Loucy (cell line): ENCODE measurements around the gene TBX21.

Experiments used
- H2AFZ ChIP-seq: fragments of 200-600 bp; sonication (generic); 2 replicates; pipeline ENCODE4 v1.6.0; 2016; ENCODE audit warnings: antibody characterized with exemption, mild to moderate bottlenecking, low read length, moderate library complexity
- H3F3A ChIP-seq: fragments of 200-600 bp; 2 replicates; pipeline ENCODE4 v1.6.0; 2016; ENCODE audit warnings: antibody characterized with exemption, low read depth, mild to moderate bottlenecking
- H3K27me3 ChIP-seq: fragments of 200-600 bp; sonication (generic); 2 replicates; pipeline ENCODE4 v1.6.1; 2014; ENCODE audit warnings: low read length, mild to moderate bottlenecking; ENCODE audit not compliant: insufficient read depth, poor library complexity, severe bottlenecking
- H3K36me3 ChIP-seq: fragments of 200-600 bp; sonication (generic); 2 replicates; pipeline ENCODE4 v1.6.1; 2016; ENCODE audit warnings: low read length; ENCODE audit not compliant: insufficient read depth
- H3K4me1 ChIP-seq: fragments of 200-600 bp; sonication (generic); 2 replicates; pipeline ENCODE4 v1.5.1; 2014; ENCODE audit warnings: low read length, mild to moderate bottlenecking; ENCODE audit not compliant: insufficient read depth, poor library complexity, severe bottlenecking
- H3K4me2 ChIP-seq: fragments of 200-600 bp; sonication (generic); 2 replicates; pipeline ENCODE4 v1.6.0; 2014; ENCODE audit warnings: antibody characterized with exemption, low read length, low read depth, mild to moderate bottlenecking; ENCODE audit not compliant: poor library complexity, severe bottlenecking
- H3K4me3 ChIP-seq: fragments of 200-600 bp; sonication (generic); 2 replicates; pipeline ENCODE4 v1.5.1; 2014; ENCODE audit warnings: low read length, mild to moderate bottlenecking, mixed read lengths; ENCODE audit not compliant: poor library complexity, severe bottlenecking
- H3K79me2 ChIP-seq: fragments of 200-600 bp; sonication (generic); 2 replicates; pipeline ENCODE4 v1.6.1; 2014; ENCODE audit warnings: low read length; ENCODE audit not compliant: insufficient read depth
- H3K9ac ChIP-seq: fragments of 200-600 bp; sonication (generic); 2 replicates; pipeline ENCODE4 v1.6.0; 2014; ENCODE audit warnings: mild to moderate bottlenecking, low read depth, low read length, moderate library complexity; ENCODE audit not compliant: poor library complexity, severe bottlenecking
- H3K9me2 ChIP-seq: fragments of 200-600 bp; sonication (generic); replicated peaks from 2 replicates; pipeline ENCODE4 v1.6.1; 2016; ENCODE audit warnings: low read depth, low read length, mixed read lengths
- H3K9me3 ChIP-seq: fragments of 200-600 bp; sonication (generic); 2 replicates; pipeline ENCODE4 v1.6.1; 2014; ENCODE audit warnings: mild to moderate bottlenecking, antibody characterized with exemption, low read length, low read depth; ENCODE audit not compliant: insufficient read depth
- H4K20me1 ChIP-seq: fragments of 200-600 bp; sonication (generic); 2 replicates; pipeline ENCODE4 v1.6.0; 2014; ENCODE audit warnings: antibody characterized with exemption, low read length, mild to moderate bottlenecking; ENCODE audit not compliant: insufficient read depth, poor library complexity, severe bottlenecking
- EZH2phosphoT487 ChIP-seq: fragments of 200-600 bp; IDR thresholded peaks from 2 replicates; pipeline ENCODE4 v1.6.1; 2018; ENCODE audit warnings: antibody characterized with exemption, mild to moderate bottlenecking, moderate library complexity, borderline replicate concordance
- TF ChIP-seq, protein P1 (sequence below): fragments of 200-600 bp; sonication (generic); conservative IDR thresholded peaks from 2 replicates; pipeline ENCODE4 v1.5.1; 2014; ENCODE audit warnings: mild to moderate bottlenecking, antibody characterized with exemption, low read length

Gene TBX21

DNA sequence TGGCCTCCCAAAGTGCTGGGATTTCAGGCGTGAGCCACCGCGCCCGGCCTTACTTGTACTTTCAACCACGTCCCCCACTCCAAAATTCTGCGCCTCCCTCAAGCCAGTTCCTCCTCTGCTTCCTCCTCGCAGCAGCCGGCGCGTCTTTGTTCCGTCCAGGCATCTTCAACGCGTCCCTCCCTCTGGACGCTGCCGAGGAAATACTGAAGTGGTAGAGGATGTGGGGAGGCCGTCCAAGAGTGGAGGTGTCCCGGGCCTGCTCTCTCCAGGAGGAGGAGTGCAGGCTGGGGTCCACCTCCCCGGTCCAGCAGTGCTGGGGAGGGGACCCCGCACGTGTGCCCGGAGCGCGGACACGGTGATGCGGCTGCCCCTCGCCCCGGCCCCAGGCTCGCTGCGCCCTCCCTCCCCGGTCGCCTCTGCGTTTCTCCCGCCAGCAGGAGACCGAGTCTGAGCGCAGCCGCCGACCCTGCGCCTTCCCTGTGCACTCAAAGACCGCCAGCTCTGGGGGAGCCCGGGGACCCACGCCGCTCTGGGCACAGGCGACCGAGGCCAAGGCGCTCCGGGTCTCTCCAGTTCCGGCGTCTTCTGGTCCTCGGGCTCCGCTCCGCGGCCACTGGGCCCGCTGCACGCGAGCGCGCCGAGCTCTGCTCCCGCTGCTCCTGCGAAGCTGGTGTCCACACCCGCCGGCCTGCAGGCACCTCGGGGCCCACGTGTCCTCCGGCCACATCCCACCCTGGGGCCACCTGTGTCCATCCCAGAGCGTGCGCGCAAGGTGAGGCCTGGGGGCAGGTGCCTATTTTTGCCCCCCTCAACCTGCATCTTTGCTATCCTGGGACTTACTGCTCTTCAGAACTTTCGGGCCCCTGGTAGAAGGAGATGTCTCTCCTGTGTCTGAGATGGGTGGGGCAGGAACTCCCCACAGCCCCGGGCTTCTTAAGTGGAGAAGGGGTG is 56.9 kb downstream of the TBX21 start:
- H2AFZ ChIP-seq, result no peak overlapping the region
- peaks cover 3% of the 10 kb centered on the region for H3K4me1 ChIP-seq
- H3K9me2 ChIP-seq, result no peaks in the 10 kb centered on the region
- no peaks in the 10 kb centered on the region for H3K9me3 ChIP-seq
- H3F3A ChIP-seq, result no peaks in the 10 kb centered on the region
- no peaks in the 10 kb centered on the region for H3K79me2 ChIP-seq
- H3K4me2 ChIP-seq, result no peak overlapping the region
- no peaks in the 10 kb centered on the region for H3K27me3 ChIP-seq
- H4K20me1 ChIP-seq, result no peaks in the 10 kb centered on the region
- no peak overlapping the region for H3K9ac ChIP-seq
- H3K4me3 ChIP-seq, result no peak overlapping the region
- no peaks in the 10 kb centered on the region for H3K36me3 ChIP-seq
- no peak for TF ChIP-seq EZH2phosphoT487
- TF ChIP-seq, protein P1, sequence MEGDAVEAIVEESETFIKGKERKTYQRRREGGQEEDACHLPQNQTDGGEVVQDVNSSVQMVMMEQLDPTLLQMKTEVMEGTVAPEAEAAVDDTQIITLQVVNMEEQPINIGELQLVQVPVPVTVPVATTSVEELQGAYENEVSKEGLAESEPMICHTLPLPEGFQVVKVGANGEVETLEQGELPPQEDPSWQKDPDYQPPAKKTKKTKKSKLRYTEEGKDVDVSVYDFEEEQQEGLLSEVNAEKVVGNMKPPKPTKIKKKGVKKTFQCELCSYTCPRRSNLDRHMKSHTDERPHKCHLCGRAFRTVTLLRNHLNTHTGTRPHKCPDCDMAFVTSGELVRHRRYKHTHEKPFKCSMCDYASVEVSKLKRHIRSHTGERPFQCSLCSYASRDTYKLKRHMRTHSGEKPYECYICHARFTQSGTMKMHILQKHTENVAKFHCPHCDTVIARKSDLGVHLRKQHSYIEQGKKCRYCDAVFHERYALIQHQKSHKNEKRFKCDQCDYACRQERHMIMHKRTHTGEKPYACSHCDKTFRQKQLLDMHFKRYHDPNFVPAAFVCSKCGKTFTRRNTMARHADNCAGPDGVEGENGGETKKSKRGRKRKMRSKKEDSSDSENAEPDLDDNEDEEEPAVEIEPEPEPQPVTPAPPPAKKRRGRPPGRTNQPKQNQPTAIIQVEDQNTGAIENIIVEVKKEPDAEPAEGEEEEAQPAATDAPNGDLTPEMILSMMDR, result no peak

DNA sequence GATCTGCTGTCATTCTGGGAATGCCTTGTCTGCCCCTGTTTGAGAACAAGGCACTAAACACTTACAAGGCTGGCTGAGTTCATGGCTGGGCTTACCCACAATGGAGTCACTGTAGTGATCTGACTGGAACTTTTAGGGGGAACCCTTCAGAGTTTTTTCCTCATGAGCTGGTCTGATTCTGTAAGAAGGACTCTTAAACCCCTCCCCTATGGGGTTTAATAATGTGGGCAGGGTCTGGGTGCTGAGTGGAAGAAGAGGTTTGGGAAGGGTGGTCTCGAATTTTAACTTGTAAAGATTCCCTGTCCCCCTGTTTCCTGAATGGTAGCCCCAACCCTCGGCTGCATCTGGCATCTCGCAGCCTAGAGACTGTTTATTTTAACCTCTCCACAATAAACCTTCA is 58.0 kb downstream of the TBX21 start:
- no peaks in the 10 kb centered on the region for H3F3A ChIP-seq
- peaks cover 3% of the 10 kb centered on the region for H3K4me1 ChIP-seq
- no peaks in the 10 kb centered on the region for H3K27me3 ChIP-seq

DNA sequence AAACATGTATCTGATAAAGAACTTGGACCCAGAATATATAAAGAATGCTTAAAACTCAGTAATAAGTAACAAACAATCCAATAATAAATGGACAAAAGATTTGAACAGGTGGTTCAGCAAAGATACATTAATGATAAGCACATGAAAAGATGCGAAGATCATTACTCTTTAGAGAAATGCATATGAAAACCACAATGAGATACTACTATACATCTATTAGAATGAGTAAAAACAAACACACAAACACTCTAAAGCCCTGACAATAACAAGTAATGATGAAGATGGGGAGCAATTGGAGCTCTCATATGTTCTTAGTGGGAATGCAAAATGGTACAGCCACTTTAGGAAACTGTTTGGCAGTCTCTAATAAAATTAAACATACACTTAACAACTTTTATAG is 59.4 kb downstream of the TBX21 start:
- Histone ChIP-seq H3K9me2 (no peaks in the 10 kb centered on the region), H3K4me3 (no peak overlapping the region), H3K79me2 (no peaks in the 10 kb centered on the region), H3K4me1 (peaks cover 3% of the 10 kb centered on the region), H4K20me1 (no peaks in the 10 kb centered on the region), H3K4me2 (no peak overlapping the region), H3F3A (no peaks in the 10 kb centered on the region), H3K36me3 (no peaks in the 10 kb centered on the region), H3K9me3 (no peaks in the 10 kb centered on the region), H3K9ac (no peak overlapping the region), H3K27me3 (no peaks in the 10 kb centered on the region), H2AFZ (no peak overlapping the region)
- no peak for TF ChIP-seq EZH2phosphoT487

More for the DNA sequence above, 58.0 kb downstream of the TBX21 start:
- H3K9me3 ChIP-seq, result no peaks in the 10 kb centered on the region
- H3K4me2 ChIP-seq, result no peak overlapping the region
- no peaks in the 10 kb centered on the region for H3K79me2 ChIP-seq
- TF ChIP-seq, protein P1, result no peak
- no peak for TF ChIP-seq EZH2phosphoT487
- no peak overlapping the region for H3K9ac ChIP-seq
- H3K9me2 ChIP-seq, result no peaks in the 10 kb centered on the region
- H2AFZ ChIP-seq, result no peak overlapping the region
- no peak overlapping the region for H3K4me3 ChIP-seq
- H4K20me1 ChIP-seq, result no peaks in the 10 kb centered on the region
- H3K36me3 ChIP-seq, result no peaks in the 10 kb centered on the region

DNA sequence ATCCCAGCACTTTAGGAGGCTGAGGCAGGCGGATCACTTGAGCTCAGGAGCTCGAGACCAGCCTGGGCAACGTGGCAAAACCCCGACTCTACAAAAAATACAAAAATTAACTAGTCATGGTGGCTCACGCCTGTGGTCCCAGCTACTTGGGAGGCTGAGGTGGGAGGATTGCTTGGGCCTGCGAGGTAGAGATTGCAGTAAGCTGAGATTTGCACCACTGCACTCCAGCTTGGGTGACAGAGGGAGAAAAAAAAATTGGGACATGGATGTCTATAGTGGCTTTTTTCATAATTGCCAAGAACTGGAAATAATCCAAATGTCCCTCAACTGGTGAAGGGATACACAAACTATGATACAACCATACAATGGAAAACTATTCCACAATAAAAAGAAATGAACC is 59.9 kb downstream of the TBX21 start:
- no peaks in the 10 kb centered on the region for H4K20me1 ChIP-seq
- H3K79me2 ChIP-seq, result no peaks in the 10 kb centered on the region
- H3K27me3 ChIP-seq, result no peaks in the 10 kb centered on the region
- H2AFZ ChIP-seq, result no peak overlapping the region
- H3K9me3 ChIP-seq, result no peaks in the 10 kb centered on the region
- no peak overlapping the region for H3K4me3 ChIP-seq
- TF ChIP-seq, protein P1, result no peak
- no peak for TF ChIP-seq EZH2phosphoT487
- H3K9me2 ChIP-seq, result no peaks in the 10 kb centered on the region
- H3K4me1 ChIP-seq, result peaks cover 3% of the 10 kb centered on the region
- no peaks in the 10 kb centered on the region for H3F3A ChIP-seq
- no peak overlapping the region for H3K4me2 ChIP-seq
- H3K36me3 ChIP-seq, result no peaks in the 10 kb centered on the region
- no peak overlapping the region for H3K9ac ChIP-seq
